ENCODE data around the gene TBC1D9. TPM values are rescaled to one million over a fixed set of nuclear protein-coding genes. Genes with fewer than 3 reads are reported as not detected.

The TBC1D9 gene
- total RNA-seq, 1 experiment from 2014 or later = 9.5 TPM

DNA sequence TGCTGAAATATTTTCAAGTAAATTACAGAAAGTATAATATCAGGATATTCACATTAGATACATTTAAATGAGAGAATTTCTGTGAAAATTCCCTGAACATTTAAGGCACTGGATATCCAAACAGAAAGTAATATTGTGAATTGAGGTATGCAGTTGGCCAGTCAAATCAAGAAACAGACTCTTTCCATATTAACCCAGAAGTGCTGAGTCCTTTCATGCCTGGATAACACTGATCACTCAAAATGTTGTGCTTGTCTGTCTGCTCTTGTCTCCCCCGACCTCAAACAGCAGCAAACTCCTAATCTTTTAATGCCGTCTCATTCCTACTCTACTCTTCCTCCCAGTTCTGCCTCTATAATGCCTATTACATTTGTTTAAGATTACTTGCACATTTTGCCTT lies 51.2 kb downstream of the TBC1D9 start (continued):
- no peak for TF ChIP-seq SRF (IDR thresholded peaks at IDR 0.05; ENCODE audit: low read depth)
- TF ChIP-seq, protein P1, sequence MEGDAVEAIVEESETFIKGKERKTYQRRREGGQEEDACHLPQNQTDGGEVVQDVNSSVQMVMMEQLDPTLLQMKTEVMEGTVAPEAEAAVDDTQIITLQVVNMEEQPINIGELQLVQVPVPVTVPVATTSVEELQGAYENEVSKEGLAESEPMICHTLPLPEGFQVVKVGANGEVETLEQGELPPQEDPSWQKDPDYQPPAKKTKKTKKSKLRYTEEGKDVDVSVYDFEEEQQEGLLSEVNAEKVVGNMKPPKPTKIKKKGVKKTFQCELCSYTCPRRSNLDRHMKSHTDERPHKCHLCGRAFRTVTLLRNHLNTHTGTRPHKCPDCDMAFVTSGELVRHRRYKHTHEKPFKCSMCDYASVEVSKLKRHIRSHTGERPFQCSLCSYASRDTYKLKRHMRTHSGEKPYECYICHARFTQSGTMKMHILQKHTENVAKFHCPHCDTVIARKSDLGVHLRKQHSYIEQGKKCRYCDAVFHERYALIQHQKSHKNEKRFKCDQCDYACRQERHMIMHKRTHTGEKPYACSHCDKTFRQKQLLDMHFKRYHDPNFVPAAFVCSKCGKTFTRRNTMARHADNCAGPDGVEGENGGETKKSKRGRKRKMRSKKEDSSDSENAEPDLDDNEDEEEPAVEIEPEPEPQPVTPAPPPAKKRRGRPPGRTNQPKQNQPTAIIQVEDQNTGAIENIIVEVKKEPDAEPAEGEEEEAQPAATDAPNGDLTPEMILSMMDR (IDR thresholded peaks at IDR 0.05 in 2 of 3, conservative IDR thresholded peaks at IDR 0.05 in 1 of 3; ENCODE audit: borderline replicate concordance in 1 of 3, insufficient read depth in 1 of 3, low read depth in 2 of 3, low read length in 2 of 3) = no peak

DNA sequence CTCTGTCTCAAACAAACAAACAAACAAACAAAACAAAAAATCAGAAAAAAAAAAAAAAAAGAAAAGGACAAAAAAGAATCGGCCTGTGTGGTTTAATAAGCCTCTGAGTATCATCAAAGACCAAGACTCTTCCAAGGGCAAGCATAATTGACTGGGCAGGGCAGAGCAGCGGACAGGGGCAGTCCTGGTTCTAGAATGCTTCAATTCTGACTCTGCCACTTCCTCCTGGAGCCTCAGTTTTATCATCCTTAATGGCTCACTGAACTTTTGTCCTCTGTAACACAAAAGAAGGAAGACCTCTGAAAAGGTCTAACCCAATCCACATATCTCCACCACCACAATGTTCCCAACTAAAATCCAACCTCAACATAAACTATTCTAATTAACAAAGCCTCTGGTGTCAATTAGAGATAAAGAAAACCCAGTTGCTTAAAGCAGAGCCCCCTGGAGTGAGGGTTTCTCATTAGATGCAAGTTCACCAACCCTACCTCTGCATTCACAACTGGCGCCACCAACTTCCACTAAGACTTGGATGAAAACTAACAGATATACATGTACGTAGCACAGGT lies 51.7 kb downstream of the TBC1D9 start:
- Histone ChIP-seq H3K27me3 (ENCODE audit: insufficient read depth, low read length) (no peaks in the 10 kb centered on the region), H3K27ac (ENCODE audit: low read depth, low read length) (no peak overlapping the region), H3K9me2 (ENCODE audit: insufficient read depth) (no peaks in the 10 kb centered on the region), H3K4me3 (replicated peaks in 1 of 2; ENCODE audit: low read depth in 1 of 2, low read length in 2 of 2) (no peak overlapping the region), H2AFZ (ENCODE audit: low read depth, low read length, poor library complexity, severe bottlenecking) (no peak overlapping the region), H3K36me3 (ENCODE audit: control insufficient read depth in 1 of 2, insufficient read depth in 2 of 2, low read length in 2 of 2) (no peaks in the 10 kb centered on the region), H3K4me2 (ENCODE audit: low read length) (no peak overlapping the region), H3K9ac (ENCODE audit: low read length) (no peak overlapping the region), H4K20me1 (ENCODE audit: insufficient read depth) (no peaks in the 10 kb centered on the region), H3K79me2 (ENCODE audit: insufficient read depth, low read length) (no peaks in the 10 kb centered on the region), H3K9me3 (ENCODE audit: control insufficient read depth in 1 of 2, insufficient read depth in 1 of 2, low read depth in 1 of 2, low read length in 2 of 2) (no peaks in the 10 kb centered on the region), H3K4me1 (ENCODE audit: control insufficient read depth in 1 of 2, insufficient read depth in 2 of 2, low read length in 2 of 2) (no peaks in the 10 kb centered on the region)
- intact Hi-C loops (cut with micrococcal nuclease) = no loop called here
- RAD21 ChIA-PET (ENCODE audit: low non-redundant PET in 1 of 2, low total read pairs in 2 of 2, uncharacterized antibody in 2 of 2, unreplicated experiment in 2 of 2) = no interaction called here
- POLR2A ChIA-PET = no interaction called here
- no peak for ATAC-seq
- CTCF ChIA-PET = no interaction called here
- TF ChIP-seq, protein P2, sequence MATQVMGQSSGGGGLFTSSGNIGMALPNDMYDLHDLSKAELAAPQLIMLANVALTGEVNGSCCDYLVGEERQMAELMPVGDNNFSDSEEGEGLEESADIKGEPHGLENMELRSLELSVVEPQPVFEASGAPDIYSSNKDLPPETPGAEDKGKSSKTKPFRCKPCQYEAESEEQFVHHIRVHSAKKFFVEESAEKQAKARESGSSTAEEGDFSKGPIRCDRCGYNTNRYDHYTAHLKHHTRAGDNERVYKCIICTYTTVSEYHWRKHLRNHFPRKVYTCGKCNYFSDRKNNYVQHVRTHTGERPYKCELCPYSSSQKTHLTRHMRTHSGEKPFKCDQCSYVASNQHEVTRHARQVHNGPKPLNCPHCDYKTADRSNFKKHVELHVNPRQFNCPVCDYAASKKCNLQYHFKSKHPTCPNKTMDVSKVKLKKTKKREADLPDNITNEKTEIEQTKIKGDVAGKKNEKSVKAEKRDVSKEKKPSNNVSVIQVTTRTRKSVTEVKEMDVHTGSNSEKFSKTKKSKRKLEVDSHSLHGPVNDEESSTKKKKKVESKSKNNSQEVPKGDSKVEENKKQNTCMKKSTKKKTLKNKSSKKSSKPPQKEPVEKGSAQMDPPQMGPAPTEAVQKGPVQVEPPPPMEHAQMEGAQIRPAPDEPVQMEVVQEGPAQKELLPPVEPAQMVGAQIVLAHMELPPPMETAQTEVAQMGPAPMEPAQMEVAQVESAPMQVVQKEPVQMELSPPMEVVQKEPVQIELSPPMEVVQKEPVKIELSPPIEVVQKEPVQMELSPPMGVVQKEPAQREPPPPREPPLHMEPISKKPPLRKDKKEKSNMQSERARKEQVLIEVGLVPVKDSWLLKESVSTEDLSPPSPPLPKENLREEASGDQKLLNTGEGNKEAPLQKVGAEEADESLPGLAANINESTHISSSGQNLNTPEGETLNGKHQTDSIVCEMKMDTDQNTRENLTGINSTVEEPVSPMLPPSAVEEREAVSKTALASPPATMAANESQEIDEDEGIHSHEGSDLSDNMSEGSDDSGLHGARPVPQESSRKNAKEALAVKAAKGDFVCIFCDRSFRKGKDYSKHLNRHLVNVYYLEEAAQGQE (IDR thresholded peaks at IDR 0.05; ENCODE audit: low read depth) = no peak
- TF ChIP-seq RAD21 (IDR thresholded peaks at IDR 0.05; ENCODE audit: low read depth) = no peak
- TF ChIP-seq CEBPB (IDR thresholded peaks at IDR 0.05; ENCODE audit: low read depth) = no peak
- TF ChIP-seq EGR1 (IDR thresholded peaks at IDR 0.05; ENCODE audit: low read depth) = no peak
- TF ChIP-seq ZFX (IDR thresholded peaks at IDR 0.05) = no peak
- TF ChIP-seq SIN3A (IDR thresholded peaks at IDR 0.05; ENCODE audit: low read depth) = no peak
- no peak for TF ChIP-seq CBX3 (IDR thresholded peaks at IDR 0.05; ENCODE audit: low read depth)
- TF ChIP-seq POLR2A (IDR thresholded peaks at IDR 0.05; ENCODE audit: borderline replicate concordance, extremely low read depth, insufficient read depth, insufficient read length) = no peak
- TF ChIP-seq, protein P3, sequence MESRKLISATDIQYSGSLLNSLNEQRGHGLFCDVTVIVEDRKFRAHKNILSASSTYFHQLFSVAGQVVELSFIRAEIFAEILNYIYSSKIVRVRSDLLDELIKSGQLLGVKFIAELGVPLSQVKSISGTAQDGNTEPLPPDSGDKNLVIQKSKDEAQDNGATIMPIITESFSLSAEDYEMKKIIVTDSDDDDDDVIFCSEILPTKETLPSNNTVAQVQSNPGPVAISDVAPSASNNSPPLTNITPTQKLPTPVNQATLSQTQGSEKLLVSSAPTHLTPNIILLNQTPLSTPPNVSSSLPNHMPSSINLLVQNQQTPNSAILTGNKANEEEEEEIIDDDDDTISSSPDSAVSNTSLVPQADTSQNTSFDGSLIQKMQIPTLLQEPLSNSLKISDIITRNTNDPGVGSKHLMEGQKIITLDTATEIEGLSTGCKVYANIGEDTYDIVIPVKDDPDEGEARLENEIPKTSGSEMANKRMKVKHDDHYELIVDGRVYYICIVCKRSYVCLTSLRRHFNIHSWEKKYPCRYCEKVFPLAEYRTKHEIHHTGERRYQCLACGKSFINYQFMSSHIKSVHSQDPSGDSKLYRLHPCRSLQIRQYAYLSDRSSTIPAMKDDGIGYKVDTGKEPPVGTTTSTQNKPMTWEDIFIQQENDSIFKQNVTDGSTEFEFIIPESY (IDR thresholded peaks at IDR 0.05; ENCODE audit: extremely low read depth, insufficient replicate concordance, low read length) = no peak
- TF ChIP-seq EZH2 (IDR thresholded peaks at IDR 0.05) = no peak
- no peak for TF ChIP-seq SRF (IDR thresholded peaks at IDR 0.05; ENCODE audit: low read depth)
- no TSS peak for BruUV-seq (replicated peaks)
- DNase-seq (ENCODE audit: low read depth, low spot score) = no peak
